Skeletal muscle satellite cell (primary cell): ENCODE data around the gene SLC10A7.
A peak's percentile ranks its signal among the peaks of the same experiment; 100 is the strongest.

ENCODE experiments used
- H3K27me3 ChIP-seq: 2 replicates; pipeline ENCODE4 v1.7.0; 2013; ENCODE audit warnings: low read length; ENCODE audit not compliant: control insufficient read depth, insufficient read depth
- H3K36me3 ChIP-seq: 2 replicates; pipeline ENCODE4 v1.7.0; 2013; ENCODE audit warnings: mild to moderate bottlenecking, control low read depth, low read length; ENCODE audit not compliant: insufficient read depth
- H3K4me1 ChIP-seq: 2 replicates; pipeline ENCODE4 v1.7.0; 2013; ENCODE audit warnings: low read length; ENCODE audit not compliant: control insufficient read depth, insufficient read depth
- H3K4me2 ChIP-seq: 2 replicates; pipeline ENCODE4 v1.7.0; 2013; ENCODE audit warnings: mild to moderate bottlenecking, low read length
- H3K4me3 ChIP-seq: 2 replicates; pipeline ENCODE4 v1.7.0; 2013; ENCODE audit warnings: low read length
- H3K9ac ChIP-seq: 2 replicates; pipeline ENCODE4 v1.7.0; 2013; ENCODE audit warnings: mild to moderate bottlenecking, low read depth, low read length, moderate library complexity
- H3K9me3 ChIP-seq: replicated peaks from 2 replicates; pipeline ENCODE4 v1.7.0; 2013; ENCODE audit warnings: mild to moderate bottlenecking, control low read depth, low read length

SLC10A7 gene

DNA sequence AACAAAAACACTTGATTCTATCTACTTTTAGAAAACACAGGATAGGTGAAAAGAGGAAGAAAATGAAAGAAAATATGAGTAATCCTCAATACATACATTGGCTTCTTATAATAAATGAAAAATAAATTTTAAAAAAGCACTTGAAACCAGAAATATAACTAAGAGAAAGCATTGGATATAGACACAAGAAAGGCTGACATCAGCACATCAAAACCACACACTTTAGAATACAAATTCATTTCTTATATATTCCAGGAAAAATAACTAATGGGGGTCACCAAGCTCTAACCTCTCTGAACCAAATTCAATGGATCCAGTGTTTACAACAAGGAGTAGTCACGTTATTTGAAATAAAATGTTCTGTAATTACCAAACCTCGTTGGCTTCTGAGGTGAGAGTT lies 173.9 kb downstream of the SLC10A7 start:
- H3K9ac ChIP-seq = no peak overlapping the region
- no peaks in the 10 kb centered on the region for H3K4me1 ChIP-seq
- H3K27me3 ChIP-seq = no peaks in the 10 kb centered on the region
- no peaks in the 10 kb centered on the region for H3K9me3 ChIP-seq
- no peak overlapping the region for H3K4me2 ChIP-seq
- no peaks in the 10 kb centered on the region for H3K36me3 ChIP-seq
- no peak overlapping the region for H3K4me3 ChIP-seq

DNA sequence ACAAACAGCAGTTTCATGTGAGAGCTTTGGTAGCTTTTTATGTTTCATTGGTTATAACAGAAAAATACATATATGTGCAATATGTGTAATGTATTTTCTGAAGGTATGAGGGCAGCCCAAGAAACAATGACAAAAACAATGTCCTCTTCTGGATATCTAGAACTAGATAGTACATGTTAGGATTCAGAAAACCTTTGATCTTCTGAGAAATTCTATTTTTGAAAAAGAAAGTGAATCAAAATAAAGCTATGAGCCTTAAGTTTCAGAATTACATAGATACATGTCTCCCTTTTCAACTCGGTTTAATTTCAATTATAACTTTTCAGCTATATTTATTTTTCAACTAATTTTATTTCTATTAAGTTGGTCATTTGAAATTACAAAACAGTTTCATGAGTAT lies 175.5 kb downstream of the SLC10A7 start:
- H3K36me3 ChIP-seq = no peaks in the 10 kb centered on the region
- no peaks in the 10 kb centered on the region for H3K4me1 ChIP-seq
- H3K27me3 ChIP-seq = no peaks in the 10 kb centered on the region
- H3K9me3 ChIP-seq = no peaks in the 10 kb centered on the region
- no peak overlapping the region for H3K9ac ChIP-seq
- no peak overlapping the region for H3K4me3 ChIP-seq
- no peak overlapping the region for H3K4me2 ChIP-seq

DNA sequence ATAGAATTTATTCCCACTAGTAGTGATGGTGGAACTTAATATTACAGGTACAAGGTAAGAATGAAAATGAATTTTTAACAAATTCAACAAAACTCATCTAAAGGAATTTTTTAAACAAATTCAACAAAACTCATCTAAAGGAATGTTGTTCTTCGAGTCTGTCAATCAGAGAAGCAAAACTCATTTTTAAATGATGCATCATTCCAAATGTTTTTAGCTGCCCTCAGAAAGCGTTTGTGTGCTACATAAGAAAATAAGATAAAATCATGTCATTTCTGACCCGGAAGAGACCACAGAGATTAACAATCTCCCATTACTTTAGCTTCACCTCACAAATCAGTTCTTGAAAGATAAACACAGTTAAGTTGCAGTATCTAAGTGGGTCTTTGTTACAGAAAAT lies 178.0 kb downstream of the SLC10A7 start:
- Histone ChIP-seq H3K4me2 (no peak overlapping the region), H3K36me3 (no peaks in the 10 kb centered on the region), H3K4me3 (no peak overlapping the region), H3K4me1 (no peaks in the 10 kb centered on the region), H3K9me3 (no peaks in the 10 kb centered on the region), H3K9ac (no peak overlapping the region), H3K27me3 (no peaks in the 10 kb centered on the region)

- Histone ChIP-seq H3K4me2 (no peak overlapping the region), H3K9me3 (no peaks in the 10 kb centered on the region), H3K4me3 (no peak overlapping the region), H3K27me3 (no peaks in the 10 kb centered on the region), H3K9ac (no peak overlapping the region), H3K4me1 (no peaks in the 10 kb centered on the region), H3K36me3 (no peaks in the 10 kb centered on the region)
Observed at GRCh38 chr4:146343199-146343598, 178.5 kb downstream of the SLC10A7 start.

- no peak overlapping the region for H3K4me3 ChIP-seq
- no peaks in the 10 kb centered on the region for H3K36me3 ChIP-seq
- no peak overlapping the region for H3K9ac ChIP-seq
- no peaks in the 10 kb centered on the region for H3K27me3 ChIP-seq
- H3K9me3 ChIP-seq = no peaks in the 10 kb centered on the region
- no peak overlapping the region for H3K4me2 ChIP-seq
- no peaks in the 10 kb centered on the region for H3K4me1 ChIP-seq
Observed at GRCh38 chr4:146342600-146343192, 179.0 kb downstream of the SLC10A7 start.

- Histone ChIP-seq H3K36me3 (no peaks in the 10 kb centered on the region), H3K4me3 (no peak overlapping the region), H3K27me3 (no peaks in the 10 kb centered on the region), H3K4me2 (no peak overlapping the region), H3K4me1 (peaks cover 9% of the 10 kb centered on the region), H3K9me3 (no peaks in the 10 kb centered on the region), H3K9ac (no peak overlapping the region)
Observed at GRCh38 chr4:146340798-146341197, 180.9 kb downstream of the SLC10A7 start.

- Histone ChIP-seq H3K36me3 (no peaks in the 10 kb centered on the region), H3K27me3 (no peaks in the 10 kb centered on the region), H3K9ac (no peak overlapping the region), H3K4me3 (no peak overlapping the region), H3K4me1 (peaks cover 25% of the 10 kb centered on the region), H3K4me2 (no peak overlapping the region), H3K9me3 (no peaks in the 10 kb centered on the region)
Observed at GRCh38 chr4:146338512-146338911, 183.2 kb downstream of the SLC10A7 start.

DNA sequence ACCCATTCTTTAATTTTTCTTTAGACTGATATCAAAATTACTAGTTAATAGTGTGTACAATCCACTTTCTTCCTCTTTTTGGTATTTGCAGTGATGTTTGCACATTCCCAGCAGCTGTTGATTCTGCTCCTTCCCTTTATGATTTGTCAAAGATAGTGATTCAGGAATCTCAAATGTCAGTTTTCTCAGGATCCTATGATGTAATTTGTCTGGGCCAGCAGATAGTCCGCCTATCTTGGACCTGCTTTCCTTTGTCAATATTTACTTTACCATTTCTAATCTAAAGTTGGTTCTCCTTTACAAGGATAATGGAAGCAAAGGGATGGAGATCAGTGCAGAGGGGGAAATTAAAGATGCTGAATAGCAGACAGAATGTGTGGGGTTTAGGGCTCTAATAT lies 185.3 kb downstream of the SLC10A7 start:
- no peaks in the 10 kb centered on the region for H3K9me3 ChIP-seq
- H3K4me2 ChIP-seq = peak overlapping the region; percentile 60
- peaks cover 31% of the 10 kb centered on the region for H3K4me1 ChIP-seq
- no peaks in the 10 kb centered on the region for H3K36me3 ChIP-seq
- H3K9ac ChIP-seq = no peak overlapping the region
- no peaks in the 10 kb centered on the region for H3K27me3 ChIP-seq
- H3K4me3 ChIP-seq = no peak overlapping the region

GRCh38 chr4:146335763-146336409 lies 185.9 kb downstream of the SLC10A7 start:
- no peak overlapping the region for H3K9ac ChIP-seq
- H3K9me3 ChIP-seq = no peaks in the 10 kb centered on the region
- peak overlapping the region; percentile 60 for H3K4me2 ChIP-seq
- no peaks in the 10 kb centered on the region for H3K27me3 ChIP-seq
- peaks cover 36% of the 10 kb centered on the region for H3K4me1 ChIP-seq
- no peaks in the 10 kb centered on the region for H3K36me3 ChIP-seq
- no peak overlapping the region for H3K4me3 ChIP-seq

DNA sequence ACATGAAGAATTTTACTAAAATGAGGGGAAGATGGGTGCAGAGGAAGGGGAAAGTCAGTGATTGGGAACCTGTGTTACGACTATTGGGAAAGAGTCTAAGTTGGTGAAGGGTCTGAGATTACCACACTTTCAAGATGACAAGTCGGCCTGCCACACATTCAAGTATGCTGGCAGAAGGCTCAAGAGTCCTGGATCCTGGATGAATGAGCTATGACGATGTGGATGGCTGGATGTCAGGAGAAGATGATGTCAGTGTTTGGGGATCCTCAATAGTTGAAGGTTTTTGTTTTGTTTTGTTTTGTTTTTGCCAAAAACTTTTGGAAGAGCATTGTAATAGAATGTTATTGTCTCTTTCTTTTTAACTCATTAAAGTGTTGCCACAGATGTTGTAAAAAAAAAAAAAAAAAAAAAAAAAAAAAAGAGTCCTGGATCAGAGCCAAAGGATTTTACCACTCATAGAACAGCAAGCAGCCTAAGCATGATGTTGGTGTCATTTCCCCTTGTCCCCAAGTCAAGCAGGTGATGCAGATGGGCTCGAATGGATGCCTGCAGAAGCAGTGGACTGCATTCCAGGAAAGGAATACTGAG lies 186.8 kb downstream of the SLC10A7 start:
- H3K4me3 ChIP-seq = no peak overlapping the region
- H3K36me3 ChIP-seq = no peaks in the 10 kb centered on the region
- no peaks in the 10 kb centered on the region for H3K27me3 ChIP-seq
- peaks cover 45% of the 10 kb centered on the region for H3K4me1 ChIP-seq
- H3K4me2 ChIP-seq = no peak overlapping the region
- no peak overlapping the region for H3K9ac ChIP-seq
- H3K9me3 ChIP-seq = no peaks in the 10 kb centered on the region

DNA sequence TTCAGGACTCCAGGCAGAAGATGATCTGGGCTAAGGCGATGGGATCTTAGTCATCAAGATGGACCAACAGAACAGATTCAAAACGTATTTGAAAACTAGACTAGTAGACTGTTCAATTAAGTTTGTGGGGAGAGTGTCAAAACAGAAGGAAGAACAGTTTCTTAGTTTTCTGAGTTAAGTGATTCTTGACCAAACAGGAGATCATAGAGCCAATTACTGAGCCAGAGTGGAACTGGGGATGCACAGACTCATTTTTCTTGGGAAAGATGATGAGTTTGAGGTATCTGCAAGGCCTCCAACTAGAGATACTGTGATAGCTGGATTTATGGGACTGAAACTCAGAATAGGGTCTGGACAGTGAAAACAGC lies 187.9 kb downstream of the SLC10A7 start:
- H3K36me3 ChIP-seq = no peaks in the 10 kb centered on the region
- peaks cover 54% of the 10 kb centered on the region for H3K4me1 ChIP-seq
- H3K9me3 ChIP-seq = no peaks in the 10 kb centered on the region
- H3K27me3 ChIP-seq = no peaks in the 10 kb centered on the region
- peak overlapping the region; percentile 57 for H3K4me2 ChIP-seq
- no peak overlapping the region for H3K9ac ChIP-seq
- peak overlapping the region; percentile 28 for H3K4me3 ChIP-seq
